Fibroblast of mammary gland (primary cell): Measurements from ENCODE around the gene MAP3K12.

Source experiments
- DNase-seq: peaks from one replicate; pipeline ENCODE4 v3.0.0-alpha.2; 2010; ENCODE audit warnings: low read depth
- H3K4me3 ChIP-seq: 2 replicates; pipeline ENCODE4 v1.5.1; 2011; ENCODE audit warnings: low read depth, mild to moderate bottlenecking, low read length, moderate library complexity; ENCODE audit not compliant: control insufficient read depth
- TF ChIP-seq, protein P1 (sequence below): conservative IDR thresholded peaks from 2 replicates; pipeline ENCODE4 v1.5.1; 2011; ENCODE audit warnings: low read depth, low read length, inconsistent platforms; ENCODE audit not compliant: control insufficient read depth, insufficient read depth

The MAP3K12 gene

DNA sequence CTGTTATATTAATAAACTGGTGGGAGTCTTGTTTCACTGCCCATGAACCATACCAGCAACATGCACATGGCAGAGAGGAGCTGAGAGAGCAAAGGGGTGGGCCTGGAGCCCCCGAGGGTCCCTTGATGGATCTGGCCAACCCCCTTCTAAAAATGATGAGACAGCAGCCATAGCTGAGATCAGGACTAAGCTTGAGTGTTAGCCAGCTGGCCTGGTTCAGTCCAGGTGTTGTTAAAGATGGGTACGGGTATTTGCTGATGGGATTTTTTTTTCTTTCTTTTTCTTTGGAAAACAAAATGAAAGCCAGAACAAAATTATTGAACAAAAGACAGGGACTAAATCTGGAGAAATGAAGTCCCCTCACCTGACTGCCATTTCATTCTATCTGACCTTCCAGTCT, 31.4 kb downstream of the MAP3K12 start:
- TF ChIP-seq, protein P1, sequence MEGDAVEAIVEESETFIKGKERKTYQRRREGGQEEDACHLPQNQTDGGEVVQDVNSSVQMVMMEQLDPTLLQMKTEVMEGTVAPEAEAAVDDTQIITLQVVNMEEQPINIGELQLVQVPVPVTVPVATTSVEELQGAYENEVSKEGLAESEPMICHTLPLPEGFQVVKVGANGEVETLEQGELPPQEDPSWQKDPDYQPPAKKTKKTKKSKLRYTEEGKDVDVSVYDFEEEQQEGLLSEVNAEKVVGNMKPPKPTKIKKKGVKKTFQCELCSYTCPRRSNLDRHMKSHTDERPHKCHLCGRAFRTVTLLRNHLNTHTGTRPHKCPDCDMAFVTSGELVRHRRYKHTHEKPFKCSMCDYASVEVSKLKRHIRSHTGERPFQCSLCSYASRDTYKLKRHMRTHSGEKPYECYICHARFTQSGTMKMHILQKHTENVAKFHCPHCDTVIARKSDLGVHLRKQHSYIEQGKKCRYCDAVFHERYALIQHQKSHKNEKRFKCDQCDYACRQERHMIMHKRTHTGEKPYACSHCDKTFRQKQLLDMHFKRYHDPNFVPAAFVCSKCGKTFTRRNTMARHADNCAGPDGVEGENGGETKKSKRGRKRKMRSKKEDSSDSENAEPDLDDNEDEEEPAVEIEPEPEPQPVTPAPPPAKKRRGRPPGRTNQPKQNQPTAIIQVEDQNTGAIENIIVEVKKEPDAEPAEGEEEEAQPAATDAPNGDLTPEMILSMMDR: no peak
- no peak overlapping the region for H3K4me3 ChIP-seq
- no peak for DNase-seq

DNA sequence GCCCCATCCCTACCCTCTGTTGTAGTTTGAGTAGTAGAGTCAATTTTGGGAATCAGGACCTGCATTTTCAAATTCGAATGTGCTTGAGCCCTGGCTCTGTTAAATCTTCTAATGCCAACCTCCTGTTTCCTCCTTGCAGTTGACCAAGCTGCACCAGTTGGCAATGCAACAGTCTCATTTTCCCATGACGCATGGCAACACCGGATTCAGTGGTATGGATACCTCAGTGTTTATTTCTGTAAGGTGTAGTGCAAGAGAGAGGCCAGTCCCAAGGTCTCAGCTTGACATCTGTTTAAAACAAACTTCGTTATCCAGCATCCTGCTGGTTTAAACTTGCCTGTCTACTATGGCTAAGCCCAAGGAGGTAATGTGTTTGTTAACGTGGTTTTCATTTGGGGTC, 32.2 kb downstream of the MAP3K12 start:
- H3K4me3 ChIP-seq: no peak overlapping the region
- TF ChIP-seq, protein P1: no peak
- no peak for DNase-seq

DNA sequence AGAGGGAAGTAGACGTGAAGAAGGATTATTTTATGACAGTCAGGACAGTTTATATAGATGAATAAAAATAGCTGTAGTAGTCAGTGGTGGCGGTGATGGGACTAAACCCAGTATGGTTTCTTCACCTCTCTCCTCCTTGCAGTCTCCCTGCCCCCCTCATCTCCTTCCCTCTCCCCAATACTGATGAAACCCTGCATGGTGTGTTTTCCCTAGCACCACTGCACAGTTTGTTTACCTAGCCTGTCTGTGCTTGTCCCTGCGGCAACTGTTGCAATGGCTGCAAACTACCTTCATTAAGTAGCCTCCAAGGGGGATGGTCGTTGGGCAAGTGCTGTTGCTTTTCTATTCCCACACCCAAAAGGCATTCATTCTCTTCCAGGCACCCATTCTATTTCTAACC, 32.6 kb downstream of the MAP3K12 start:
- H3K4me3 ChIP-seq: no peak overlapping the region
- DNase-seq: no peak
- TF ChIP-seq, protein P1: no peak

DNA sequence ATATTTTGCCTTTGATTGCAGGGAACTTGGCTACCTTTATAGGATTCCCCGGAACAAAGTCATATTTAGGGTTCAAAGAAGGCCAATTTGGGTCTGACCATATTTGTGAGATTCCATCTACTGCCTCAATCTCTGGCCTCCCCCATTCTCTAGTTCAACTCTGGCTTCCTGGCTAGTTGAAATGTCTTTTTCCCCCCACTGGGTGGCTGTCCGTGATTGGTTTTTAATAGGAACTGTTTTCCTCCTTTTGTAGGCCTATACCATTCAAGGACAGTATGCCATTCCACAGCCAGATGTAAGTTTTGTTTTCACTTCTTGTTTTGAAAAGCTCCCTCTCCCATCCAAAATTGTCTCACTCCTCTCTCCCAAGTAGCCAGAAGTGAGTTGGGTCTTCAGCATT, 33.6 kb downstream of the MAP3K12 start:
- TF ChIP-seq, protein P1: no peak
- H3K4me3 ChIP-seq: no peak overlapping the region
- no peak for DNase-seq

DNA sequence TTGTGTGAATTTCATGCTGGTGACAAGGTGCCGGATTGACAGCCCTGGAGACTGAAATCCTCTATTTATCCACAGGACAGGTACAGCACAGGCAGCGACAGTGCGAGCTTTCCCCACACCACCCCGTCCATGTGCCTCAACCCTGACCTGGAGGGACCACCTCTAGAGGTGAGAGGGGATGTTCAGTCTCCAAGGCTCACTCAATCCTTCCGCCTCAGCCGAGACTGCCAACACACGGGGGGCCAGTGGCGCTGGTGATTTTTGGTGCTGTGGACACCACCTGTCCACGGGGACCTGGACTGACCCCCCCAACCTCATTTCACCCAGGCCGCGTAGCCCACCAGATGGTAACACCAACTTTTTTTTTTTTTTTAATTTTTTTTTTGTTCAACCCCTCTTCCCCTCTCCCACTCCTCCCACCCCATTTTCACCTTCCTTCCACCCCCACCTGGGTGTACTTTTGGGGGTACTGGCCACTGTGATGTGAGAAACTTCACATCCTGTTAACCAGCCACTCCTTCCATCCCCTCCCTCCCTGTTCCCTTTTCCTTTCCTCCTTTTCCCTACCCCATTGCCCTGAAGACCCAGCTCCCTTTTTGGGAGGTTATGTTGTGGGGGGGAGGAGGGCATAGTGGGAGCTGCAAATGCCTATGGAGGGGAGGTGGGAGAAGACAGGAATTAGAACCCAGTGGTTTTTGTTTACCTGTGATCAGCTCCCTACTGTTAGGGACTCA, 34.4 kb downstream of the MAP3K12 start:
- no peak for DNase-seq
- no peak overlapping the region for H3K4me3 ChIP-seq
- TF ChIP-seq, protein P1: no peak

DNA sequence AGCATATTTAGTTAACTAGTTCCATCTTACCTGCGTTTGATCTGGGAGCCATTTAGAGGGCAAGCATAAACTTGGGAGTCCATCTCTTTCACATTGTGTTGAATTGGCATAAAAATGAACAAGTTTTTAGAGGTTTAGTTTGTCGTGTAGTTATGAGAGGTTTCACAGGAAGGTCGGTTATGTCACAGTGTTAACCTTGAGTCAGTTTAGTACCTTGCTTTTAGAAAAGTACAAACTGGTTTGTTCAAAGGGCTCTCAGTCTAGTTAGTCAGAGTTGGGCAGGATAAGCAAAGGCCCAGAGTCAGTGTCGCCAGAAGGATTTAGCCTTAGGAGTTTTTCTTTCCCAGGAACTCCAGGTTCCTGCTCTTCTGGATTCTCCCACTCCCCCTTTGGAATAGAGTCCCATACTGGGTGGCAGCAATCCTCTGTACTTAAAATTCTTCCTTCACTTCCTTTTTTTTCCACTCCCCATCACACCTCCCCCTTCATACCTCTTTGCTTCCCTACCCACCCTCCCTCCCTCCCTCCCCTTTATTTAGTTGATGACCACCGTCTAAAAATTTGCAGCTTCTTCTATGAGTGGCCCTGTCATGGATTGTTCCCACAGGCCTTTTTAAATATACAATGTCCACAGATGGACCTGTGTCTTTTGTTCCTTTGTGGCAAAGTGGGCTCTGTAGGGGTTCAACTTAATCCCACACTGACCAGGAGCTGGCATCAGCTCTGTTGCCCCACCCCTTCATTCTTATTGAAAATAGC, 35.3 kb downstream of the MAP3K12 start:
- no peak for DNase-seq
- TF ChIP-seq, protein P1: no peak
- no peak overlapping the region for H3K4me3 ChIP-seq
